Measurements from ENCODE around the gene DONSON. TPM values are rescaled to one million over a fixed set of nuclear protein-coding genes. Genes with fewer than 3 reads are reported as not detected.

The DONSON gene
- total RNA-seq, 1 donor from 2014 or later = 23.1 TPM

DNA sequence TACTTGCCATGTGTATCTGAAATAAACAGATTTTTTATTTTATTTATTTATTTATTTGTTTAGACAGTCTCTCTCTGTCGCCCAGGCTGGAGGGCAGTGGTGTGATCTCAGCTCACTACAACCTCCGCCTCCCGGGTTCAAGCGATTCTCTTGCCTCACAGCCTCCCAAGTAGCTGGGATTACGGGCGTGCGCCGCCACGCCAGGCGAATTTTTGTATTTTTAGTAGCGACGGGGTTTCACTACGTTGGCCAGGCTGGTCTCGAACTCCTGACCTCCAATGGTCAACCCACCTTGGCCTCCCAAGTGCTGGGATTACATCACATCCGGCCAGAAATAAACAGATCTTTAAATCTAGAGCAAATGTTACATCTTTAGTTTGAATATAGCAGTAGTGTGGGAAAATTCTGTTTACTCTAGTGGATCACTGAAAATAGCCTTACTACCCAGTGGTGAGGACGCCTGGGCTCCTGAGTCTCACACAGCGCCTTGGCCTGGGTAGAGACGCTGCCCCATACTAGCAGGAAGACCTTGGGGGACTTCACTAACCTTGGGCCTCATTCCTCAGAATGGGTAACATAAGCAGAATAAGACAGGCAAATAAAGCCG, 47.3 kb downstream of the DONSON start:
- Mint-ChIP-seq H3K27ac (peak overlapping the region; percentile 100), H3K4me3 (ENCODE audit: low read depth) (peak overlapping the region; percentile 92), H3K27me3 (no peaks in the 10 kb centered on the region), H3K9me3 (ENCODE audit: low read depth) (no peaks in the 10 kb centered on the region), H3K4me1 (ENCODE audit: low read depth) (peaks cover 29% of the 10 kb centered on the region), H3K36me3 (ENCODE audit: insufficient read depth) (peaks cover 15% of the 10 kb centered on the region)
- no peak for DNase-seq (ENCODE audit: low spot score, unreplicated experiment)
- TF ChIP-seq CTCF (IDR thresholded peaks at IDR 0.05; ENCODE audit: unreplicated experiment) = no peak

- H3K4me1 Mint-ChIP-seq (ENCODE audit: low read depth) = peaks cover 27% of the 10 kb centered on the region
- no peaks in the 10 kb centered on the region for H3K9me3 Mint-ChIP-seq (ENCODE audit: low read depth)
- H3K36me3 Mint-ChIP-seq (ENCODE audit: insufficient read depth) = peaks cover 13% of the 10 kb centered on the region
- H3K27me3 Mint-ChIP-seq = no peaks in the 10 kb centered on the region
- no peak for DNase-seq (ENCODE audit: low spot score, unreplicated experiment)
- peak overlapping the region; percentile 92 for H3K4me3 Mint-ChIP-seq (ENCODE audit: low read depth)
- no peak for TF ChIP-seq CTCF (IDR thresholded peaks at IDR 0.05; ENCODE audit: unreplicated experiment)
- H3K27ac Mint-ChIP-seq = peak overlapping the region; percentile 100
These were observed 47.8 kb downstream of the DONSON start for GRCh38 chr21:33540711-33541104.

DNA sequence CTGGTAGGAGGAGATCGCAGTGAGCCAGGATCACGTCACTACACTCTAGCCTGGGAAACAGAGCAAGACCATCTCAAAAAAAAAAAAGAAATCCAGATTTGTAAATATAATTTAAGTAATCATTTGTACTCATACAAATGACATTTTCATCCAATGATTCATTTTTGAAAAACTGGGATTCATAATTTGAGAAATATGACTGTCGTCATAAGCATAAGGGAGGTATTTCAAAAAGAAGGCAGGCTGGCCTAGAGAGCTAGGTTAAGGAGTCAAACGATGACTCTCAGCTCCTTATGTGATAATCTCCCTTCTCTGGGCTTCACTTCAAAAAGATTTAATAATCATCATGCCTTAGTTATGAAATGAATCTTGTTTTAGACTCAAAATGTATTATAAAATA, 48.9 kb downstream of the DONSON start:
- no peaks in the 10 kb centered on the region for H3K27me3 Mint-ChIP-seq
- no peak overlapping the region for H3K27ac Mint-ChIP-seq
- H3K36me3 Mint-ChIP-seq (ENCODE audit: insufficient read depth) = peaks cover 17% of the 10 kb centered on the region
- H3K4me1 Mint-ChIP-seq (ENCODE audit: low read depth) = peaks cover 21% of the 10 kb centered on the region
- H3K4me3 Mint-ChIP-seq (ENCODE audit: low read depth) = no peak overlapping the region
- no peak for DNase-seq (ENCODE audit: low spot score, unreplicated experiment)
- H3K9me3 Mint-ChIP-seq (ENCODE audit: low read depth) = no peaks in the 10 kb centered on the region
- no peak for TF ChIP-seq CTCF (IDR thresholded peaks at IDR 0.05; ENCODE audit: unreplicated experiment)

DNA sequence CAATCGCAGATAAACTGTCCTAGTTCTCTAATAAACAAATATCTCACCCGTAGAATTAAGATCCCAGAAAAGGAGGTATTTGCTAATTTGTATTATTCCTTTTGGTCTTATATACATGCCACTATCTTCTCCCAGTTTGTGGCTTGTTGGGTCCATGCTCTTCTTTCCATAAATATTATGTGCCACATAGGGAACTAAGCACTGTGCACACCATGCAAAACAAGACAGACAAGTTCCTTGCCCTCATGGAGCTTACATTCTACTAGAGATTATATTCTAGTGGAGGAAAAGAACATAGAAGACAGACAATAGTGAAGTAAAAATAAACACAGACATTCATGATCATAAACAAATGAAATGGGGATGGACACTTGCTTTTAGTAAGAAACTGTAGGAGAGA, 51.3 kb downstream of the DONSON start:
- Mint-ChIP-seq H3K4me3 (ENCODE audit: low read depth) (no peak overlapping the region), H3K36me3 (ENCODE audit: insufficient read depth) (peaks cover 28% of the 10 kb centered on the region), H3K4me1 (ENCODE audit: low read depth) (peaks cover 13% of the 10 kb centered on the region), H3K27me3 (no peaks in the 10 kb centered on the region), H3K9me3 (ENCODE audit: low read depth) (no peaks in the 10 kb centered on the region), H3K27ac (no peak overlapping the region)
- no peak for TF ChIP-seq CTCF (IDR thresholded peaks at IDR 0.05; ENCODE audit: unreplicated experiment)
- no peak for DNase-seq (ENCODE audit: low spot score, unreplicated experiment)

- no peak for TF ChIP-seq CTCF (IDR thresholded peaks at IDR 0.05; ENCODE audit: unreplicated experiment)
- Mint-ChIP-seq H3K36me3 (ENCODE audit: insufficient read depth) (peaks cover 31% of the 10 kb centered on the region), H3K4me1 (ENCODE audit: low read depth) (no peaks in the 10 kb centered on the region)
These were observed 57.5 kb downstream of the DONSON start for GRCh38 chr21:33531007-33531406.

More at GRCh38 chr21:33531007-33531406, 57.5 kb downstream of the DONSON start:
- Mint-ChIP-seq H3K9me3 (ENCODE audit: low read depth) (no peaks in the 10 kb centered on the region), H3K4me3 (ENCODE audit: low read depth) (no peak overlapping the region), H3K27ac (no peak overlapping the region), H3K27me3 (no peaks in the 10 kb centered on the region)
- no peak for DNase-seq (ENCODE audit: low spot score, unreplicated experiment)

Other genes starting within 250 kb of the DONSON start
- 63.0 and 65.3 TPM in 2 replicates for gene IFNGR2, start 185.3 kb downstream of the DONSON start, total RNA-seq
- gene TMEM50B, start 108.7 kb downstream of the DONSON start, total RNA-seq = 39.4 and 39.9 TPM in 2 replicates
- 4.9 and 5.5 TPM in 2 replicates for gene DNAJC28, start 97.0 kb downstream of the DONSON start, total RNA-seq
- gene GART, start 46.6 kb downstream of the DONSON start, total RNA-seq = 100 and 105 TPM in 2 replicates
- gene SON, start 45.6 kb downstream of the DONSON start, total RNA-seq = 395 and 416 TPM in 2 replicates
- 39.9 and 42.8 TPM in 2 replicates for gene CRYZL1, start 53.1 kb upstream of the DONSON start, total RNA-seq
- gene ITSN1, start 53.8 kb upstream of the DONSON start, total RNA-seq = 112 and 116 TPM in 2 replicates